Stimulated activated CD4-positive, alpha-beta T cell treated with anti-CD3 and anti-CD28 coated beads, Interleukin-1b, Interleukin-23, amount 100 ng/mL, for 24 hours (primary cell): Measurements from ENCODE around the gene ASPM.
"Not testable (repeated sequence)": the region's sequence is repeated elsewhere in the genome, so short reads cannot be mapped to it uniquely, and the experiment has no call there.

Experiments
- DNase-seq, 4 experiments: peaks; one replicate each; pipeline ENCODE4 v3.0.0-alpha.2; 2020; ENCODE audit warnings: low read depth in 4 of 4, low spot score in 1 of 4

ASPM gene

DNA sequence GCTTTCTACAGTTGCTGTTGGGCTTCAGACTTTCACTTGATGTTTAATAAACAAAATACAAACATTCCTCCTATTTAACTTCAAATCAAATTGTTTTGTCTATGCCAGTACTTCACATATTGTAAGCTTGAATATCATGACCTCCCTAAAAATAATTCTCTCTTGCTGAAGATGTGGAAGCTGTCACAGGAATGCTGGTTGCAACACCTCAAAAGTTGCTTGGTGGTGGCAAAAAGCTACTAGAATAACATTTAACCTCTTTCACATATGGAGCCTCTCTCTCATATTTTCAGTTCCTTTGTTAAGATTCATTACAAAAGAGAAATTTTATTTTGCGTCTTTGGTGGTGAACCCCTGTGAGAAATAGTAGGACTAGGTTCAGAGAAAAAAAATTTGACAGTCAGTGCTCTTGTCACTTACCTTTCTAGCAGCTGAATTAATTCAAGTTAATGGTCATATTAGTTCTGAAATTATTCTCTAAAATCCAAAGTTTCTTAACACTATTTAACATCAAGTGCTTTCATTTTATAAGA lies 53.9 kb downstream of the ASPM start:
- no peak for DNase-seq

DNA sequence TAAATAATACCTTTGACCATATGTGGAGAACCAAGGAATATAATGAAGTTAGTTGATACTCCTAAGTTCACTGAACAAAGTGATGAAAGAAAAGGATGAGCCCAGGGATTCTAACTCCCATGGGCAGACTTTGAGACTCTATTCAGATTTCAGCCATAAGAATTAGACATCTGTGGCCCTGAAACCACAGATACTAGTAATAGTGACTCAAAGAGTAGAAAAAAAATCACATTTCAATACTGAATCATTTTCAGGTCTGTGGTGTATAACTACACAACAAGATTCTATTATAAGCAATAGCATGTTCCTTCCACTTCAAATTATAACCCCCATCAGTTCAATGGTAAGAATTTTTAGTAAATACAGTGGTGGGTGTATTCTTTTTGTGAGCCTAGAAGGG lies 63.0 kb downstream of the ASPM start:
- DNase-seq = no peak

GRCh38 chr1:197081117-197081753 lies 65.2 kb downstream of the ASPM start:
- DNase-seq = no peak

GRCh38 chr1:197080323-197080722 lies 66.1 kb downstream of the ASPM start:
- DNase-seq = no peak

DNA sequence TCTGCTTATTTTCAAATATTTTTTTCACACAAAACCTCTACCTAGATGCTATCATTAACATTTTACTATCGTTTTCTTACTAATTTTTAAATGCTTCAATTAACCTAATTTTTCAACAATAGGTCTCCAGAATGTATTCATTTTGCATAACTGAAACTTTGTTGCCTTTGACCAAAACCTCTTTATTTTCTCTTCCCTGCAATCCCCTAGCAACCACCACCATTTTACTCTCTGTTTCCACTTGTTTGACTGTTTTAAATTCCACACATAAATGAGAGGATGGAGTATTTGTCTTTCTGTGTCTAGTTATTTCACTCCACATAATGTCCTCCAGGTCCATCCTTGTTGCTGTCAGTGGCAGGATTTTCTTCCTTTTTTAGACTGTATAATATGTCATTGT lies 69.9 kb downstream of the ASPM start:
- no peak for DNase-seq

- DNase-seq = no peak
These were observed 72.5 kb downstream of the ASPM start for GRCh38 chr1:197073978-197074377.

DNA sequence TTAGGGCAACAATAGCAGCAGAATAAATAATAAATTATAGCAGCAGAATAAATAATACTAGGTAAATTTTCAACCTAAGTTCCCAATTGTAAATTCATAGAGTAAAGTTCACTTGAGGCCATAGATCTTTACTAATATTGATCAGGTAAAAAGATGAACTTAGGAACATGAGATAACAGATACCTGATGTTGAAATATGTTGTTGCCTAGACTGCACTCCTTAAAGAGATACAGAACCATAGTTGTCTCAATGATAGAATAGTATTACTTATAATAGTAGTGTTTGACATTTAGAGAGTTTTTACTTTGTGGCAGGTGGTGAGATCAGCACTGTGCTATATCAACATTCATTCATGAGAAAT lies 79.0 kb downstream of the ASPM start:
- no peak for DNase-seq

DNA sequence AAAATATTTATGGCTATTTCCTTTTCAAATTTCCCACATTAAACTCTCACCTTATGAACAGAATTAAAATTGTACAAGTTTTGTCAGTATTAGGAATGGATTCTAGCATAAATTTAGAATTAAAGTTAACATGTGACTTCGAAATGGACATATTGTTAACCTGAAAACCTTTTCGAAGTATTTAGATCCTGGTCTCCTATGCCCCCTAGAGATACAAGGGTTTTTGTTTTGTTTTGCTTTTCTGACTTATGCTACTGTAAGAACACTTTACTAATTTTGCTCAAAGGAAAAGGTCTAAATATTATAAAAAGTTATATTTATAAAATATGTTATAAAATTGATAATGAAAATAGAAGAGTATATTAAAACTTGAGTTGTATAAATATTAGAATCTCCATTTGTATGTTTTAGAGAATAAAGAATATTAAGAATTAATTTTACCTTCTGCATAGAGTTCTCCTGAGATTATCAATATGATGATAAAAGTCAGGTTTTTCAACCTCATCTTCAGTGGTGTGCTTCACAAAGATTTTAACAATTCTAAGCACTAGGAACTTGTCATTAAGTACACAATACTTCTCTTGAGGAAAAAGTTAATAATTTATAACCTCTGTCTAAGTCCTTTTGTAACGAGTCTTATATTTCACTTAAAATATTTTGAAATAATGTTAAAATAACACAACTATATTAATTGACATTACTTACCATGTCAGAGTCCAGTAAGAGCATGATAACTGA lies 79.6 kb downstream of the ASPM start, which contains the start of gene F13B:
Gene F13B (minus strand): TSS at position 542 of the 738 bp plus-strand sequence. CDS start 37 bp downstream, at position 505.
- DNase-seq = no peak

GRCh38 chr1:197066277-197066676 lies 80.2 kb downstream of the ASPM start:
- no peak for DNase-seq

GRCh38 chr1:197065559-197065958 lies 80.9 kb downstream of the ASPM start:
- no peak for DNase-seq

- DNase-seq = no peak
These were observed 83.3 kb downstream of the ASPM start for GRCh38 chr1:197063212-197063611.

- DNase-seq = no peak
These were observed 83.8 kb downstream of the ASPM start for GRCh38 chr1:197062692-197063091.

- DNase-seq = no peak
These were observed 97.4 kb downstream of the ASPM start for GRCh38 chr1:197049100-197049499.

- no peak for DNase-seq
These were observed 103.7 kb downstream of the ASPM start for GRCh38 chr1:197042676-197043341.

DNA sequence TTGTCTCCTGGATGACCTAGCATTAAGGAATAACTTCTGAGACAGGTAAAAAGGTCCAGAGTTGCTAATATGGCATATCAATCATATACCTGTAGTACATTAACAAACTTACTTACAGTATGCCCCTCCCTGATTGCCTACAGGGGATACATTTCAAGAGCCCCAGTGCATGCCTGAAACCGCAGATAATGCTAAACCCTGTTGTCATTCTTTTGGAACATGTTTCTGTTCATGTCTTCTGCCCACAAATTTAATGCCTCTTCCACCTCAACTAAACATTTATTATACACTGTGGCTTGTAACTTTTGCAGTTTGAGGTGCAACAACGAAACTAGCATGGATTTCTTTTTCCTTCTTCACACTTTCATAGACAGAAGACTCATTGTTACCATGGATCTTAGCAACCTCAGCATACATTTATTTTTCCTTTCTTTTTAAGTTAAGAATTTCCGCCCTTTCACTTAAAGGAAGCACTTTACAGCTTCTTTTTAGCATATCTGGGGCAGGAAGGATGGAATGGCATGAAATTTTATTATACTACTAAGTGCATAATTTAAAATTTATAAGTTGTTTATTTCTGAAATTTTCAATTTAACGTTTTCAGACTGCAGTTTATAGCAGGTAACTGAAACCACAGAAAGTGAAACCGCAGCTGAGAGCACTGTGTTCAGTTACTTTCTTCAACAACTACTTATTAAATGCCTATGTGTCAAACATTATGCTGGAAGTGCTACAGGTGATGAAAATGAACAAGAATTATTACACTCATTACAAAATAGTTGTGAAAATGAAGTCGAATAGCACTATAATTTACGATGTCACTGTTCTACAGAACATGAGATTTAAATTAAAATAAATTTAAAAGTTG lies 104.7 kb downstream of the ASPM start:
- DNase-seq = no peak

GRCh38 chr1:197036861-197037260 lies 109.6 kb downstream of the ASPM start:
- no peak for DNase-seq

DNA sequence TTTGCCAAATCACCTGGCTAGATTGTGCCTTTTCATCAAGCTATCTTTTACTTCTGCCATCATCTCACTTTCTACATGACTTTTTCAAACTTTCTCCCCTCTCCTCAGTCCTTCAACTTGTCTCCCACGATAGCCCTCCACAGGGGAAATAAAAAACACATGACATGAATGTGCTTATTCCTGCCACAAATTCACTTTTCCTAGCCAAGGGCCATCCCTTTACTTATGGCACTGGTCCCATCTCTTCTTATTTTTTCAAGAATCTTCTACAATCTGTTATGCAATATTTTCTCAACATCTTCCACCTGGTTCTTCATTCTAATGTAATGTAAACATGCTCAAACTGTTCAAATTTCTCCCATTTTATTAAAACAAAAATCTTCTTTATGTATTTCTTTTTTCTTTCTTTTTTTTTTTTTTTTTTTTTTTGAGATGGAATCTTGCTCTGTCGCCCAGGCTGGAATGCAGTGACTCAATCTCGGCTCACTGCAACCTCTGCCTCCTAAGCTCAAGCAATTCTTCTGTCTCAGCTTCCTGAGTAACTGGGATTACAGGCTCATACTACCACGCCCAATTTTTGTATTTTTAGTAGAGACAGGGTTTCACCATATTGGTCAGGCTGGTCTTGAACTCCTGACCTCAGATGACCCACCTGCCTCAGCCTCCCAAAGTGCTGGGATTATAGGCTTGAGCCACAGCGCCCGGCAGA lies 111.7 kb downstream of the ASPM start:
- DNase-seq = not testable (repeated sequence)
